ENCODE measurements around the gene PRKRA. TPM values are rescaled to one million over a fixed set of nuclear protein-coding genes. Genes with fewer than 3 reads are reported as not detected.

PRKRA gene
- total RNA-seq, 4 donors from 2014 or later: 53.8 to 71.2 (median 57.3) TPM

DNA sequence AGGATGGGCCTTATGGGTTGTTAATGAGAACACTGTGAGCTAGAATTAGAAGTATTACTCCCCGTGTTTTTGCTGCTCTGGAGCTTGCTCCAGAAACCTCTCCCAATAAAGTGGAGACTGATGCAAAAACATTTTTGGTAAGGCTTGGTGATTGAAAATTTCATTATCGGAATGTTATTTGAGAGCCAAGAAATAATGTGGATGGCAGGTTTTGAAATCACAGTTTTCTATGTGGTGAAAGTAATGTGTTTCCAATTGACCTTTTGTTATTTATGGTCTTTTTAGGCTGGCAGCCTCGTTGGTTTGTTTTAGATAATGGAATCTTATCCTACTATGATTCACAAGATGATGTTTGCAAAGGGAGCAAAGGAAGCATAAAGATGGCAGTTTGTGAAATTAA lies 34.4 kb upstream of the PRKRA start:
- WGBS, 2 donors: 63 to 65% methylated on average over 3 of the region's 3 CpGs
- TF ChIP-seq, protein P1, sequence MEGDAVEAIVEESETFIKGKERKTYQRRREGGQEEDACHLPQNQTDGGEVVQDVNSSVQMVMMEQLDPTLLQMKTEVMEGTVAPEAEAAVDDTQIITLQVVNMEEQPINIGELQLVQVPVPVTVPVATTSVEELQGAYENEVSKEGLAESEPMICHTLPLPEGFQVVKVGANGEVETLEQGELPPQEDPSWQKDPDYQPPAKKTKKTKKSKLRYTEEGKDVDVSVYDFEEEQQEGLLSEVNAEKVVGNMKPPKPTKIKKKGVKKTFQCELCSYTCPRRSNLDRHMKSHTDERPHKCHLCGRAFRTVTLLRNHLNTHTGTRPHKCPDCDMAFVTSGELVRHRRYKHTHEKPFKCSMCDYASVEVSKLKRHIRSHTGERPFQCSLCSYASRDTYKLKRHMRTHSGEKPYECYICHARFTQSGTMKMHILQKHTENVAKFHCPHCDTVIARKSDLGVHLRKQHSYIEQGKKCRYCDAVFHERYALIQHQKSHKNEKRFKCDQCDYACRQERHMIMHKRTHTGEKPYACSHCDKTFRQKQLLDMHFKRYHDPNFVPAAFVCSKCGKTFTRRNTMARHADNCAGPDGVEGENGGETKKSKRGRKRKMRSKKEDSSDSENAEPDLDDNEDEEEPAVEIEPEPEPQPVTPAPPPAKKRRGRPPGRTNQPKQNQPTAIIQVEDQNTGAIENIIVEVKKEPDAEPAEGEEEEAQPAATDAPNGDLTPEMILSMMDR (IDR thresholded peaks at IDR 0.05): no peak
- no peak for TF ChIP-seq POLR2A (IDR thresholded peaks at IDR 0.05)
- intact Hi-C loops (cut with DNase I; ENCODE audit: low total_unique reads): no loop called here
- DNase-seq (ENCODE audit: low spot score in 2 of 2): no peak
- H3K4me3 ChIP-seq (ENCODE audit: low read depth, poor library complexity, severe bottlenecking): no peak overlapping the region

DNA sequence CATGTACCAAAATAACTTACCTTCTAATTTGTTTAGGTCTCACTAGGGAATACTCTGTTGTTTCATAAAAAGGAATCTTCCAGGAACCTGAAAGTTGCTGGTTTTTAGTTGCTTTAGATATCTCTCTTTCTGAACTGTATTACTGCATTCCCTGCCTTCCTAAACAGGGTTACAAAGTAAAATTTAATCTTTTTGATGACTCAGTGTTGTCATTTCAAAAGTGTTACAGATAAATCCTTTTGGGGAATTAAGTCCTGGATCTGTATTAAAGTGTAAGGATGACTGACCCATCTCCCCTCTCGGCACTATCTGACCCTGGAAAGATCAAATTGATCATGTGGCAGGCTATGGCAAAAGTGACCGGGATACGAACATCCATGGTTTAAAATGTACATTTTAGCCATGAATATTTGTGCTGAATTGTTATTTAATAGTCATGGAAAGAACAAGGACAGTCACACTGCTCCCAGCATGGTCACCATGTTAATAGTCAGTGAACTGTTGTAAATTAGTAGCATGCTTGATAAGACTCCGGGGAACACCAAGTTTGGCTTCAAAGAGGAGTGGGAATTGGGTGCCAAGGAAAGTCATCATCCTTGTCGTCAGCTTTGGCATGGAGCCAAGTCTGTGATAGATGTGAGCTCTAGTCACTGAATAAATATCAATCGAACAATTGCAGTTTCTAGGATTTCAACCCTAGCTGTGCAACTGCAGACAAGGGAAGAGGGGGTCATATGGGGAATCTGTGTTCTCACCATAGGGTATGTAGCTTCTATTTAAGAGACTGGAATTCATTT lies 33.5 kb upstream of the PRKRA start:
- no peak overlapping the region for H3K4me3 ChIP-seq (ENCODE audit: low read depth, poor library complexity, severe bottlenecking)
- WGBS, 2 donors: 44 to 50% methylated on average over 6 of the region's 6 CpGs
- no peak for TF ChIP-seq POLR2A (IDR thresholded peaks at IDR 0.05)
- TF ChIP-seq, protein P1 (IDR thresholded peaks at IDR 0.05): no peak
- intact Hi-C loops (cut with DNase I; ENCODE audit: low total_unique reads): no loop called here
- DNase-seq (ENCODE audit: low spot score in 2 of 2): no peak

DNA sequence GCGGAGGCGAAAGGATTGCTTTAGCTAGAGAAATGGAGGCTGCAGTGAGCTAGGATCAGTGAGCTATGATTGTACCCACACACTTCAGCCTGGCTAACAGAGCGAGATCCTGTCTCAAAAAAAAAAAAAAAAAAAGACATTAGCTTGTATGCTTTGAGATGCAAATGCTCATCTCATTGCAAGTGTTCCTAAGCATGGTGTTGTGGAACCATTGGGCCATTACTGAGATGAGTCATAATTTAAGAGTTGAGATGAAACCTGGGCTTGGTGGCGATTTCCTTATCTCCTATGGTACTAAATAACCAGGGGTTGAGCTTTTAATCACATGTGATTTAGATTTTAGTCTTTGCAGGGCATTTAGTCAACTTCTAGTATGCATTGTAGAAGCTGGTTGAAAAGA lies 31.5 kb upstream of the PRKRA start:
- no peak for DNase-seq (ENCODE audit: low spot score in 2 of 2)
- no peak overlapping the region for H3K4me3 ChIP-seq (ENCODE audit: low read depth, poor library complexity, severe bottlenecking)
- intact Hi-C loops (cut with DNase I; ENCODE audit: low total_unique reads): no loop called here
- TF ChIP-seq, protein P1 (IDR thresholded peaks at IDR 0.05): no peak
- TF ChIP-seq POLR2A (IDR thresholded peaks at IDR 0.05): no peak
- WGBS, 2 donors: 88 to 89% methylated on average over 4 of the region's 4 CpGs

DNA sequence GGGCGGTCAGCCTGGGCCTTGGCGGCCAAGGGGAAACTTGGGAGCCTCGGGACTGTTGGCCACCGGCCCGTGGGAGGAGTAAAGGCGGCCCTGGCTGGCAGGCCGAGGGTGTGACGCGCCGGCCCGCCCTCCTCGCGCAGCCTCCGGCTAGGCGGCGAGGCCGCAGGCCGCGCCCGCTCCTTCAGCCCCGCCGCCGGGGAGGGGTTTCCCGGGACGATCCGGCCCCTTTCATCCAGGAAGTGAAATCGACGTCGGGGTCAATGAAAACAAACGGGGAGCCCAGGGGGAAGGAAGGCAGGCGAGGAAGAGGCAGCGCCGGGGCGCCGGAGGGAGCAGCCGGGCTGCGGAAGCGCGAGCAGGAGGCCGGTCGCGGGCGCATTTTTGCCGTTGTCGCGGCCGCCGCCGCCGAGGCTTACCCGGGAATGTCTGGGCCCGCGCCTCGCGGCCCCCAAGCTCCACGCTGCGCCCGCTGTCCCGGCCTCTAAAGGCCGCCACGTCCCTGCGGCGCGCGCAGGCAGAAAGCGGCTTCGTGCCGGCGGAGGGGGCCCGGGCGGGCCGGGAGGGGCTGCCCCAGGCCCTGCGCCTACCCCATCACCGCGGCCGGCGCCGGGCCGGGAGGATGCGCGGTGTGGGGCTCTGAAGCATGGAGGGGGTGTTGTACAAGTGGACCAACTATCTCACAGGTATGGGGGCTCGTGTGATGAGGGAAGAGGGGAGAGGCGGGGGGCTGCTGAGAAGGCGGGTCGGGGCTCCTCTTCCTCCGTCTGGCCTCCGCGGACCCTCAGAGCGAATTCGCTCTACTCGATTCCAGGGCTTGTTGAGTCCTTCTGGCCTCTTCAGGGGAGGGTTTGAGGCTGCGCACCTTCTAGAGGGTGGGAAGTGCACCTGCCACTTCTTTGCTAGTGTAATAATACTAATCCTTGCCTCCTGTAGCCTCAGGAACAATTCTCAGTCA lies 29.5 kb upstream of the PRKRA start, which contains the start of gene PLEKHA3:
TSS of gene PLEKHA3 (plus strand) at position 231 of the 955 bp plus-strand sequence. CDS start at position 644, 413 bp downstream.
- TF ChIP-seq POLR2A (IDR thresholded peaks at IDR 0.05): peak in 1 of 2 donors; percentile 2
- TF ChIP-seq, protein P1 (IDR thresholded peaks at IDR 0.05): no peak
- intact Hi-C loops (cut with DNase I; ENCODE audit: low total_unique reads): no loop called here
- peak within 1 kb of the TSS; percentile 85 for H3K4me3 ChIP-seq (ENCODE audit: low read depth, poor library complexity, severe bottlenecking)
- 0 to 1% methylated on average over 57 to 65 of the region's 92 CpGs for WGBS, 2 donors
- peak; percentile 91 to 99 for DNase-seq (ENCODE audit: low spot score in 2 of 2)

DNA sequence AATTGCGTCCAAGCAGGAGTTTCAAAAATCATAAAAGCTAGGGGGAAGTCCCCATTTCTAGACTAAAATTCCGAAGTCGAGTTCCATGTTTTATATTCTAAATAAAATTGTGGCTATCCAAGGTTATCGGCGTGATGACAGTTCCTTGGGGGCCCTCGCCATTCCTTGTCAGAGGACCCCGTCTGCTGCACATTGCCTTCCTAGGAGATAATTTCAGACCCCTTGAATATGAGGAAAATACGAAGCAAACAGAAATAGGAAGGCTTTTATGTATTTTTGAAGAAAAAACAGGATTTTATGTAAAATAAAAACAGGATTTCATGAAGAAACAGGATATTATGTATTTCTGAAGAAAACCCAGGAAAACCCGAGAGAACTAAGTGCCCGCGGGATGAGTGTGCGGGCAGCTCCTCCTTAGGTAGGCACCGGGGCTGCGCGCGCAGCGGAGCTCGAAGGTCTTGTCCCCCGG lies 28.8 kb upstream of the PRKRA start:
- intact Hi-C loops (cut with DNase I; ENCODE audit: low total_unique reads): no loop called here

More for the DNA sequence above, 28.8 kb upstream of the PRKRA start:
- TF ChIP-seq POLR2A (IDR thresholded peaks at IDR 0.05): no peak
- TF ChIP-seq, protein P1 (IDR thresholded peaks at IDR 0.05): no peak
- DNase-seq (ENCODE audit: low spot score in 2 of 2): no peak
- H3K4me3 ChIP-seq (ENCODE audit: low read depth, poor library complexity, severe bottlenecking): peak overlapping the region; percentile 85
- 19 to 22% methylated on average over 19 of the region's 19 CpGs for WGBS, 2 donors

All from lower leg skin (tissue), 4 donors.